Measurements from ENCODE around the gene SSNA1.

GRCh38 chr9:137220317-137221094 lies 32.0 kb downstream of the SSNA1 start:
- TF ChIP-seq EZH2 (IDR thresholded peaks at IDR 0.05; ENCODE audit: borderline replicate concordance): no peak
- TF ChIP-seq CTCF (IDR thresholded peaks at IDR 0.05; ENCODE audit: poor library complexity): no peak

All from hepatocyte (in vitro differentiated cells).